Ishikawa (cell line): Measurements from ENCODE around the gene SCN2B.

ENCODE experiments used
- CEBPB ChIP-seq: IDR thresholded peaks from 2 replicates; pipeline ENCODE4 v1.6.1; 2012
- CREB1 ChIP-seq: IDR thresholded peaks from 2 replicates; pipeline ENCODE4 v1.6.1; 2012; ENCODE audit warnings: low read depth
- EGR1 ChIP-seq: IDR thresholded peaks from 2 replicates; pipeline ENCODE4 v1.6.1; 2012
- EP300 ChIP-seq: IDR thresholded peaks from 2 replicates; pipeline ENCODE4 v1.6.1; 2012; ENCODE audit warnings: borderline replicate concordance
- FOXM1 ChIP-seq: IDR thresholded peaks from 2 replicates; pipeline ENCODE4 v1.6.1; 2012; ENCODE audit warnings: low read depth, borderline replicate concordance
- NFIC ChIP-seq: IDR thresholded peaks from 2 replicates; pipeline ENCODE4 v1.6.1; 2012
- RAD21 ChIP-seq: IDR thresholded peaks from 2 replicates; pipeline ENCODE4 v1.6.1; 2012; ENCODE audit warnings: low read depth
- TAF1 ChIP-seq: IDR thresholded peaks from 2 replicates; pipeline ENCODE4 v1.6.1; 2012; ENCODE audit warnings: low read depth, mild to moderate bottlenecking
- TCF12 ChIP-seq: IDR thresholded peaks from 2 replicates; pipeline ENCODE4 v1.6.1; 2012; ENCODE audit warnings: low read depth
- TEAD4 ChIP-seq: IDR thresholded peaks from 2 replicates; pipeline ENCODE4 v1.6.1; 2012
- YY1 ChIP-seq: IDR thresholded peaks from 2 replicates; pipeline ENCODE4 v1.6.1; 2012; ENCODE audit warnings: low read depth
- ZBTB7A ChIP-seq: IDR thresholded peaks from 2 replicates; pipeline ENCODE4 v1.6.1; 2012; ENCODE audit warnings: low read depth
- TF ChIP-seq, protein P1 (sequence below): IDR thresholded peaks from 2 replicates; pipeline ENCODE4 v1.6.1; 2012
- TF ChIP-seq, protein P2 (sequence below): IDR thresholded peaks from 2 replicates; pipeline ENCODE4 v1.6.1; 2012; ENCODE audit warnings: low read depth, mild to moderate bottlenecking
- TF ChIP-seq, protein P3 (sequence below): IDR thresholded peaks from 2 replicates; pipeline ENCODE4 v1.6.1; 2012

SCN2B gene

DNA sequence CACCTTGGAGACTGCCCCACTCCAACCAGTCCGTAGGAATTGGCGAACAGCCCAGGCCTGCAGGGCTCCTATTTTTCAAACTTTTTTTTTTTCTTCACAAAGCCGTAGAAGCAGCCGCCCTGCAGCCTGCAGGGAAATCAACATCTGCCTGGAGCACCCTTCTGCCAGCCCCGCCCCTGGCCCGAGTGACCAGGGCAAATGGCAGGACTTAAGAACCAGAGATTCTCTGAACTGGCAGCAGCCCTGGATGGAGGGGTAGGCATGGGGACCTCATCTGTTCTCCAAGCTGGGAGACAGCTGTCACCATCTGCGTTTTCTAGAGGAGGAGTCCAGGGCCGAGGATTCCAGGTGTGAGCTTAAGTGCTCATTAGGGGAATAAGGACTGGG is 5.6 kb downstream of the SCN2B start:
- TF ChIP-seq, protein P1, sequence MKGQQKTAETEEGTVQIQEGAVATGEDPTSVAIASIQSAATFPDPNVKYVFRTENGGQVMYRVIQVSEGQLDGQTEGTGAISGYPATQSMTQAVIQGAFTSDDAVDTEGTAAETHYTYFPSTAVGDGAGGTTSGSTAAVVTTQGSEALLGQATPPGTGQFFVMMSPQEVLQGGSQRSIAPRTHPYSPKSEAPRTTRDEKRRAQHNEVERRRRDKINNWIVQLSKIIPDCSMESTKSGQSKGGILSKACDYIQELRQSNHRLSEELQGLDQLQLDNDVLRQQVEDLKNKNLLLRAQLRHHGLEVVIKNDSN = no peak
- no peak for TF ChIP-seq TCF12
- no peak for TF ChIP-seq FOXM1
- no peak for TF ChIP-seq NFIC
- TF ChIP-seq TEAD4 = no peak
- TF ChIP-seq, protein P2, sequence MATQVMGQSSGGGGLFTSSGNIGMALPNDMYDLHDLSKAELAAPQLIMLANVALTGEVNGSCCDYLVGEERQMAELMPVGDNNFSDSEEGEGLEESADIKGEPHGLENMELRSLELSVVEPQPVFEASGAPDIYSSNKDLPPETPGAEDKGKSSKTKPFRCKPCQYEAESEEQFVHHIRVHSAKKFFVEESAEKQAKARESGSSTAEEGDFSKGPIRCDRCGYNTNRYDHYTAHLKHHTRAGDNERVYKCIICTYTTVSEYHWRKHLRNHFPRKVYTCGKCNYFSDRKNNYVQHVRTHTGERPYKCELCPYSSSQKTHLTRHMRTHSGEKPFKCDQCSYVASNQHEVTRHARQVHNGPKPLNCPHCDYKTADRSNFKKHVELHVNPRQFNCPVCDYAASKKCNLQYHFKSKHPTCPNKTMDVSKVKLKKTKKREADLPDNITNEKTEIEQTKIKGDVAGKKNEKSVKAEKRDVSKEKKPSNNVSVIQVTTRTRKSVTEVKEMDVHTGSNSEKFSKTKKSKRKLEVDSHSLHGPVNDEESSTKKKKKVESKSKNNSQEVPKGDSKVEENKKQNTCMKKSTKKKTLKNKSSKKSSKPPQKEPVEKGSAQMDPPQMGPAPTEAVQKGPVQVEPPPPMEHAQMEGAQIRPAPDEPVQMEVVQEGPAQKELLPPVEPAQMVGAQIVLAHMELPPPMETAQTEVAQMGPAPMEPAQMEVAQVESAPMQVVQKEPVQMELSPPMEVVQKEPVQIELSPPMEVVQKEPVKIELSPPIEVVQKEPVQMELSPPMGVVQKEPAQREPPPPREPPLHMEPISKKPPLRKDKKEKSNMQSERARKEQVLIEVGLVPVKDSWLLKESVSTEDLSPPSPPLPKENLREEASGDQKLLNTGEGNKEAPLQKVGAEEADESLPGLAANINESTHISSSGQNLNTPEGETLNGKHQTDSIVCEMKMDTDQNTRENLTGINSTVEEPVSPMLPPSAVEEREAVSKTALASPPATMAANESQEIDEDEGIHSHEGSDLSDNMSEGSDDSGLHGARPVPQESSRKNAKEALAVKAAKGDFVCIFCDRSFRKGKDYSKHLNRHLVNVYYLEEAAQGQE = no peak
- no peak for TF ChIP-seq EP300
- TF ChIP-seq CEBPB = no peak

DNA sequence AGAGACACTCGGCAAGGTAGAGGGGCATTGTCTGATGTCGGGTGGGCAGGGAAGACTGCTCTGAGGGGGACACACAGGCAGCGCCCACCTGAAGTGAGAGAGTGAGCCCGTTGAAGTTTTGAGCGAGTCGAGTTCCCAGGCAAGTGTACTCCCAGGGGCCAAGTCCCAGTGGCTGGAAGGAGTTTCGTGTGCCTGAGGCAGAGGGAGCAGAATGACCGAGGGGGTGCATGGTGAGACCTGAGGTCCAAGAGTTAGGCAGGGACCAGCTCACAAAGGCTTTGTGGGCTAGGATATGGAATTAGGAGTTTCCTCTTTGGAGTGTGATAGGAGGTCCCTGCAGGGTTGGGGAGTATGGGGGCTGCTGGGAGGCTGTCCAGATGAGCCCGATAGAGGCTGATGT is 6.2 kb downstream of the SCN2B start:
- no peak for TF ChIP-seq TCF12
- no peak for TF ChIP-seq ZBTB7A
- no peak for TF ChIP-seq TEAD4
- no peak for TF ChIP-seq EGR1
- no peak for TF ChIP-seq RAD21
- TF ChIP-seq CREB1 = no peak
- TF ChIP-seq FOXM1 = no peak
- TF ChIP-seq, protein P3, sequence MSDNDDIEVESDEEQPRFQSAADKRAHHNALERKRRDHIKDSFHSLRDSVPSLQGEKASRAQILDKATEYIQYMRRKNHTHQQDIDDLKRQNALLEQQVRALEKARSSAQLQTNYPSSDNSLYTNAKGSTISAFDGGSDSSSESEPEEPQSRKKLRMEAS = no peak
- no peak for TF ChIP-seq CEBPB
- no peak for TF ChIP-seq EP300
- TF ChIP-seq TAF1 = no peak
- no peak for TF ChIP-seq YY1
- TF ChIP-seq NFIC = no peak
- TF ChIP-seq, protein P1 = no peak
- TF ChIP-seq, protein P2 = no peak

DNA sequence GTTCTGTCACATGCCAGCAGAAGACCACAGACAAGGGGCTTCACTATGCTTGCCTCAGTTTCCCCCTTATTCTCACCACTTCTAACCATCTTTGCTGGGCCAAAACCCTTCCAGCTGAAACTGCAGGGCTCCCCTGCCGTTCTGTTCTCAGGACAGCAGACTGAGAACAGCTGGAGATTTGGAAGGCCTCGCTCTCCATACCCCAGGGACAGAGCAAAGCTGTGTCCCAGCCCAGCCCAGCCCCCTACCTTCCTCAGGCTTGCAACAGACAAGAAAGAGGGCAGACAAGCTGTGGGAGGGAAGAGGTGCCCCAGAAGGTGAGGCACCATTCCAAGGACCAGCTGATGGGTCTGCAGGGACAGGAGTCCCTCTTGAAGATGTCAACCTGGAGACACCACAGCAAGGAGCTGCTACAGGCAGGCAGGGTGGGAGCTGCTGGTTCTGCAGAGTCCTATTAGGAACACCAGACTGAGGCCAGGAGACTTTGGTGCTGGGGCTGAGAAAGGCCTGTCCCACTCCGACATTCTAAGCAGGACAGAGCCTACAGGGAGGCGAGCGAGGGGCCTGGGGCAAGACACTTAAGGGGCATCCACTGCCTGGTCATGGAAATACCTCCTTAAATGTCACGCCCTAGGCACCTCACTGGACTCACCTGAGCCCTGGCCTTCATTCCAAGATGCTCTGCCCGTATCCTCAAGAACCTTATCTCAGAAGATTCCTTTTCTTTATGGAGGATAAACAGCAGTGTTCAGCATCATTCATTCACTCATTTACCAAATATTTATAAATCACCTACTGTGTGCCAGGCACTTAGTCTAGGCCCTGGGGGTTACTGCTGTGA is 6.9 kb downstream of the SCN2B start:
- no peak for TF ChIP-seq EP300
- no peak for TF ChIP-seq ZBTB7A
- no peak for TF ChIP-seq FOXM1
- TF ChIP-seq, protein P2 = no peak
- no peak for TF ChIP-seq TCF12
- TF ChIP-seq, protein P1 = no peak
- TF ChIP-seq, protein P3 = no peak
- no peak for TF ChIP-seq CREB1
- no peak for TF ChIP-seq YY1
- TF ChIP-seq EGR1 = no peak
- TF ChIP-seq CEBPB = no peak
- TF ChIP-seq TEAD4 = no peak
- TF ChIP-seq RAD21 = no peak
- no peak for TF ChIP-seq TAF1
- TF ChIP-seq NFIC = no peak

DNA sequence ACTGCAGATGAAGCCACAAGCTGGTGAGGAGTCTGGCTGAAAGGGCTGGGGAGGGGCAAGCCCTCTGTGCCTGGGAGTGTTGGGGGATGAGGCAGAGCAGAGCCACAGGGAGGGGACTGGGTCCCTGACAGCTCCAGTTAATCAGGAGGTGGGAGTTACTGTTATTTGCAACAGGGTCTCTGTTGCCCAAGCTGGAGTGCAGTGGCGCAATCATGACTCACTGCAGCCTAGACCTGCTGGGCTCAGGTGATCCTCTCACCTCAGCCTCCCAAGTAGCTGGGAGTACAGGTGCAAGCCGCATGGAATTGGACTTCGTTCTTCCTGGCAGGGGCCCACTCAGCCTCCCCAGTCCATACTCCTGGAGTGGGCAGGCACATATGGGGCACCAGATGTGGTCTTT is 7.7 kb downstream of the SCN2B start:
- TF ChIP-seq, protein P1 = no peak
- TF ChIP-seq CEBPB (0 out of 2 replicates have a peak, but pooled peaks have one; percentile 42), FOXM1 (no peak)
